Measurements from ENCODE around the gene TFEB.
"Not testable (repeated sequence)": the region's sequence is repeated elsewhere in the genome, so short reads cannot be mapped to it uniquely, and the experiment has no call there.

The TFEB gene

DNA sequence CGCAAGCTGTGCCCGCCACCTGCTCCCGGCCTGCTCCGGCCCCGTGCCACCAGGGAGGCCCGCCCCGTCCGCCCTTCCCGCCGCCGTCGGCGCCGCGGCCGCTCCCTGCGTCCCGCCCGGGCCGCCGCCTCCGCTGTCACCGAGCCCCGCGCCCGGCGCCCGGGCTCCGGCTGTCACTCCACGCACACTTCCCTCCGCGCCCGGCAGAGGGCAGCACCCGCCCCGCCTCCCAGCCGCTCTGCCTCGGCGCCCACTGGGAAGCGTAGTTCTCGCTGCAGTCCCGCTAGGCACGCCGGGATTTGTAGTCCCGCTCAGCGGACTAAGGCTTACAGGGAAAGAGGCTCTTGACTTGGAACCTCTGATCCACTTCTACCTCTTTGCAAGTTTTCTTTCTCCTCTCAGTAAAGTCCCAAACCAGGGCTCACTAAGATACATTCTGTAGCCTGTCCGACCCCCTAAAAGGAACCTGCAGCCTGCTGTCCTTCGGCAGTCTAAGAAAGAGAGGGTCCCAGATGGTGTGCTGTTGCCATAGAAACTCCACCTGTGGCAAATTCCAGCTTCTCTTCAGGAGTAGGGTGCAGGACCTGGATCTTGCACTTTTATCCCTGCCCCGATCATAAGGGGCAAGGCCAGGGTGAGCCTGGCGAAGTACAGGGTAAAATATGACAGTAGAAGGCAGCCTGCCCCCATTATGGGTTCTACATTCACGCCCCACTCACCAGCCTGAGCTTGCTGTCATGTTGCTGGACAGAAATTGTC, at the start of gene TFEB:
Gene TFEB (minus strand): TSS at position 182 of the 759 bp plus-strand sequence. CDS start 44,395 bp downstream, outside the sequence.
- no peak for DNase-seq

DNA sequence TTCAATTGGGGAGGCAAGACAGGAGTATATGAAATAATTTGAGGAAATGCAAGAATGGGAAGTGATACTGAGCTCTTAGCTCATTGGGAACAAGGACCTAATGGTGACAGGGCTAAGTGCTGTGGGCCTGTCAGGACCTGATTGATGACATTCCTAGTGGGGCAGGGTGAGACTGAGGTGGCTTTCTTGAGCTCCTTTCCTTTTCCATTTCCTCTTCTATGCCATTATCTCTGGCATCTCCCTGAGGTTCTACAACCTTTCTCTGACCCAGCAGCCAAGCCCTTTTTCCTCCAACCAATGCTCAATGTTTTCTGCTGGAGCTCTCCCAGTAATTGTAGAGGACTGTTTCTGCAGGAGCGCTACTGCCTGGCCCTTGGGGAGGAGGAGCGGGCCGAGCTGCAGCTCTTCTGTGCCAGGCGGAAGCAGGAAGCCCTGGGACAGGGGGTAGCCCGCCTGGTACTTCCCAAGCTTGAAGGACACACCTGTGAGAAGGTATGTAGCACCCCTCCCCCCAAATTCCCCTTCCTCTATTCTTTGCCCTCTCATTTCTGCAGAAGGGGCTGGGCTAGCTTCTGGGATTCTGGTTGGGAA, 49.3 kb upstream of the TFEB start:
- DNase-seq, result no peak

GRCh38 chr6:41783106-41783780, 47.8 kb upstream of the TFEB start:
- no peak for DNase-seq

GRCh38 chr6:41781366-41781730, 45.9 kb upstream of the TFEB start:
- DNase-seq, result no peak

GRCh38 chr6:41780551-41781365, 45.4 kb upstream of the TFEB start, which contains the start of gene PRICKLE4:
PRICKLE4 (plus strand) TSS chr6:41780782; CDS start chr6:41783474, 2,692 bp downstream.
- no peak for DNase-seq

- DNase-seq, result peak; percentile 43
These were observed 44.6 kb upstream of the TFEB start, which contains the start of gene FRS3 for GRCh38 chr6:41779788-41780550. FRS3 (minus strand) TSS chr6:41779900; CDS start chr6:41776987, 2,913 bp downstream.

DNA sequence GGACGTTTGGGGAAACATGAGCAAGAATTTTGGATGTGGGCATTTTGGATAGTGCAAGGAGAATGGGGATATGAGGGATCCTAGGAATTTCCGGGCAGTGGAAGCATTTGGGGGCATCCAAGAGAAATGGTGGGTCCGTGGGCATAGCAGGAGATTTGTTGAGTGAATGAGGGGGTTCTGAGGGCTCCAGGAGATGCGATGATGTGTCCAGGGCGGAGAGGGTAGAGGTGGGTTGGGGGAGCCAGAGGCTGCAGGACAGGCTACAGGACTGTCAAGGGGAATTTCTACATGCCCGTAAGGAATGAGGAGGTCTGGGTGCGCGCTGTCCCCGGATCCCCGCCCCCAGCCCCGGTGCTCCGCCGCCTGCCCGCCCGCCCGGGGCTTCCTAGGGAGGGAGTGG, 43.9 kb upstream of the TFEB start:
- DNase-seq, result no peak

DNA sequence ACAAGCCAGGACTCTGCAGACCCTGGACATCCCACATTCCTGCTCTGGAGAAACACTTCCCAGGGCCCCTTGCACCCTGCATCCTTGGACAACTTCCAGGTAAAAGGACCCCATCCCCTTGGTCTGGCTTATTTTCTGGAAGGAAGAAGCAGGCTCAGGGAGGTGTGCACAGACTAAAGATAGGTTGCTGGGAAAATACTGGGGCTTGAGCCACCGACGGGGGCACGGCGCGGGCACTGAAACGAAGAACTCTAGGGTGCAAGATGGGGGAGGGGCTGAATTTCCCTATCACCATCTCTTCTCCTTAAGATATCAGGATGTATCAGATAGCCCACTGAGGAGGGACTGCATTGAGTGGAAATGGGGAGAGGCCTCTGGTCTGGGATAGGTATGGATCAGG, 43.5 kb upstream of the TFEB start:
- no peak for DNase-seq

DNA sequence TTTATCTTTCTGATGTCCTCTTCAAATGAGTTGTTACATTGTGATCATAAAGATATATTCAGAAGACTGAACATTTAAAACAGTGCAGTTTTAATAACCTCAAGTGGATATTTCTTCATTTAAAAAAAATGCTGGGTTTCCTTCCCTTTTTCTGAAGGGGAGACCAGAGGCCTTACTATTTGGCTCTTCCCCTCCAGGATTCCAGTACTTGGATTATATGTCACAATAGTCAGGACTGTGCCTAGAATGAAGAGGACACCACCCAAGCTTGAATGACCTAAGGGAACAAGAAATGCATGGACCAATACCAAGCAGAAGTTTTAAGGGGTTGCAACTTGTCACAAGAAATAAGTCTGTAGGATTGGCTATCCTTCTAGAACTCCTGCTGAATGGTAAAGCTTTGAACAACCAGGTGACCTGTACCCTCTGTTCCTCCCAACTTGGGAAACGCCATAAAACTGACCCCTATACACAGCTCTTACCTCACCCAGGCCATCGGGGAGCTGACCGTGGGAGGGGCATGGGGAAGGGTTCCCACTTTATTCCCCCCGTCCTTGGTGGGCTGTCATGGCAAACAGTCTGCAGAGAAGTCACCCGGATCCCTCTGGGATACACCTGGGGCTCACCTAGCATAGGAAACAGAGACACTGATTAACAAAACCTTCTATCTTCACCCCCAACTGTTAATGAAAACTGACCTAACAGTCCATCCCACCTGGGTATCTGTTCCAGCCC, 42.3 kb upstream of the TFEB start:
- no peak for DNase-seq

DNA sequence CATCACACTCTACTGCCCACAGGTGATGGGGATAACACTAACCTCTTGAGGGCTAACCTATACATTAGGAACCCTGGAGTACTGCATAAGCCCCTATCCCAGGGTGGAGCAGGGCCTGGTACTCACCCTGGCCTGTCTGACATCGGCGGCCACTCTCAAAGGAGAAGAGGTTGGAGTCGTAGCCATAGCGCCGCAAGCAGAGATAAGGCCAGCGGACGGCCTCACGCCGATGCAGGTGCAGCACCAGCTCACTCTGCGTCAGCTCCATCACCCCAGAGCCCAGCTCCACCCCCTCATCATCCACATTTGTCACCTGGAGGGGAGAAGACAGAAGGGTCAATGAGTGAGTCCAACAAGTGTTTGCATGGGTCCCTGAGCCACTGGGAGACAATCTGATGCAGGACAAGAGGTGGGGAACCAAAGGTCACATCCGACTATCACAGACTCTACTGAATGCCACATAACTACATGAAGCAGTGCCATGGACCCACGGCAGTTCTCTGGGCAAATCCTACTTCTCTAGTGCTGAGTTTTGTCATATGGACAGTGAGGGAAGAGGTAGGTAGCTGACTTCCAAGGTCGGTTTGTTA, 40.0 kb upstream of the TFEB start:
- DNase-seq, result no peak

DNA sequence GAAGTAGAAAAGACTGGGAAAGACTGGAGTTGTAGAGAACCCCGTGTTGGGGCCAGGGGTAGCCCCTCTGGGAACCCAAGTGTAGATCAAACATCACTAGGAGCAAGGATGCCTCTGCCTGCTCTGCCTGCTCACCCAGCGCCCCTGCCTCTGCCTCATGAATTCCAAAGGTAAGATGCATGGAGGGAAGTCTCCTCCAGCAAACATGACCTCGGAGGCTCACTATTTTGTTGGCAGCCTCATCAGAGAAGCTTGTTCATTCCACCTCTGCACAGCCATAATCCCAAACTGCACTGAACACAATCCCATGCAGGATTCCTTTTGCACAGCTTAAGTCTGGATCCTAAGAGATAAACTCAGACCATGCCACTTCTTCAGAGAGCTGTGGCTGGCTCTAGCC, 39.4 kb upstream of the TFEB start:
- no peak for DNase-seq

GRCh38 chr6:41771058-41771983, 35.9 kb upstream of the TFEB start:
- no peak for DNase-seq

GRCh38 chr6:41770381-41771057, 35.1 kb upstream of the TFEB start:
- no peak for DNase-seq

DNA sequence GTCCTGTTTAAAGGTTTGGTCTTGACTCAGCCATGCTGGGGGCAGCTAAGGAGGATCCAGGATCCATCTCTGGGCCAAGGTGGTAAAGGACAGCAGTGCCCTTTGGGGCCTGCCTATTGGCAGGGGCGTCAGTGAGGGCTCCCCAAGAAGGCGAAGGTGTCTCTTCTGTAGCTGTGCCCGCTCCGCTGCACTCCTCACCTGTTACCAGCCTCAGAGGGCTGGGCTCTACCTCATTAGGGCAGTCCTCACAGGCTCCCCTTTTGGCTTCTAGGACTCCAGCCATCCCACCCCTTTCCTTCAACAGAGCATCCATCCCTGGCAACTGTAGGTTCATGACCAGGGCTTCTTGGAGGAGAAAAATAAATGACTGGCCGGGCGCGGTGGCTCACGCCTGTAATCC, 34.0 kb upstream of the TFEB start:
- DNase-seq, result no peak

DNA sequence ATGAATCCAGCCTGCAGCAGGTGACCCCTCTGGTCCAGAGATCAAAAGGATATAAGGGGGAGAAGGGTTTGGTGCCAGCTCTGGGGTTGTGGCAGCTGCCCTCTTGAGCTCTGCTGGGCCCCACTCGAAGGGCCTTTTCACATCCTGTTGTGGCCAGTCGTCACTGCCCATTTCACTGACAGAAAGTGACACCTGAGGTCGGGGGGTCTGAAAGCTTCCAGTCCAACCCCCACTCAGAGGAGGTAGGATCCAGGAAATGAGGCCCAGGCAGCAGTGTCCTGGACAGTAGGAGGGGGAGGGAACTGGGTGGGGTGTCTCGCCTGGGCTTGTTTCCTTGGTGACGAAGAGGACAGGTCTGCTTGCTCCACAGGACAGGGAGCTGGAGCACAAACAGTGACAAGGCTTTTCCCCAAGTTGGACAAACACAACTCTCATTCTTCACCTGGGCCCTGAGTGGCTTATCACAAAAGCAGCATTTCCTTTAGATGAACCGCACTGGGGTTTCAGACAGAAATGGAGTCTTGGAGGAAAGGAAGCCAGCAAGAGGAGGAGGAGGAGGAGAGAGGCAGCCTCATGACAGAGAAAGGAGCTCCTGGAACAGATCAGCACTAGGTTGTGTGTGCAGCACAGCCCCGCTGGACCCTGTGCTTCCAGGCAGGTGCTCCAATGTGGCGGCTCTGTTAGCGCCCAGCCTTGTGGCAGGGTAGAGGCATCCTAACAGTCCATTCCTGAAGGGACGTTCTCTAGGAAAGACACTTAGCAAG, 33.3 kb upstream of the TFEB start:
- no peak for DNase-seq

DNA sequence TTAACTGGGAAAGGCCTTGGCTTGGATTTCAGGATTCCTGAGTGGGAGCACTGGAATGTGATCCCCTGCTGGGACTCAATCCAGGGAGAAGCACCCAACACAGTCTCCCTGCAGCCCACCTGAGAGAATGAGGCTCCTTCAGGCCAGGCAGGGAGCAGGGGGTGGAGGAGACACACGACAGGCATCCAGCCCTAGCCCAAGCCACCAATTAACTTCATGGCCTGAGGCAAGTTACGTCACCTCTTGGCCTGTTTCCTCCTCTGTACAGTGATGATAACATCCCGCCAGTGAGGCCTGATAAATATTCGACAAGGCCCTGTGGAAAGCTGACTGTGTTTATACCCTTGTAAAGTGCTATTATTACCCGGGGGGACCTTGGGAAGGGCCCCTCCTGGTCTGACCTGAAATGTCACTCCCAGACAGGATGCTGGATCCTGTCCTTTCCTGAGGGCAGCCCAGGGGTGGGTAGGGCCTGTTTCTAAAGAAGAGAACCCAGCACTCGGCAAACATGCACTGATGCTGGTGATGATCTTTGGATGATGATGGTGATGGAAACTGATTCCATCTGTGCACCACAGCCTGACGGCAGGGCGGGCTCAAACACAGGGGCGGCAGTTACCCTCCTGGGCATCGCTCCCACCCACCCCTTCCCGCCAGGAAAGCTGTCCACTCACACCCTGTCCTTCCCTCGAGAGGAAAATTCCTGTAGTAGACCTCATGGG, 31.9 kb upstream of the TFEB start:
- no peak for DNase-seq

GRCh38 chr6:41766043-41766664, 30.7 kb upstream of the TFEB start:
- not testable (repeated sequence) for DNase-seq

Data from NCI-H2081 treated with DMSO at 0.1 percent for 48 hours (cell line).